Mononuclear cell (primary cell): ENCODE measurements around the gene PAQR7. TPM values are rescaled to one million over a fixed set of nuclear protein-coding genes. Genes with fewer than 3 reads are reported as not detected.

Source experiments
- H3K27me3 ChIP-seq: 2 replicates; pipeline ENCODE4 v1.6.0; 2011; ENCODE audit warnings: low read length, control low read depth; ENCODE audit not compliant: insufficient read depth
- H3K4me1 ChIP-seq: 2 replicates; pipeline ENCODE4 v1.5.1; 2011; ENCODE audit warnings: mild to moderate bottlenecking, low read length, control low read depth; ENCODE audit not compliant: insufficient read depth
- H3K4me3 ChIP-seq: 2 replicates; pipeline ENCODE4 v1.5.1; 2011; ENCODE audit warnings: mild to moderate bottlenecking, low read length, moderate library complexity
- H3K9me3 ChIP-seq: 2 replicates; pipeline ENCODE4 v1.5.1; 2011; ENCODE audit warnings: low read depth, mild to moderate bottlenecking, control low read depth, low read length
- total RNA-seq: library from RNA; depleted of rRNA; stranded (reverse); fragments of >200 nt; gene quantifications from one replicate; pipeline ENCODE4 v1.2.3, GENCODE V29; 2012

PAQR7 gene
- total RNA-seq, result 3.5 TPM

DNA sequence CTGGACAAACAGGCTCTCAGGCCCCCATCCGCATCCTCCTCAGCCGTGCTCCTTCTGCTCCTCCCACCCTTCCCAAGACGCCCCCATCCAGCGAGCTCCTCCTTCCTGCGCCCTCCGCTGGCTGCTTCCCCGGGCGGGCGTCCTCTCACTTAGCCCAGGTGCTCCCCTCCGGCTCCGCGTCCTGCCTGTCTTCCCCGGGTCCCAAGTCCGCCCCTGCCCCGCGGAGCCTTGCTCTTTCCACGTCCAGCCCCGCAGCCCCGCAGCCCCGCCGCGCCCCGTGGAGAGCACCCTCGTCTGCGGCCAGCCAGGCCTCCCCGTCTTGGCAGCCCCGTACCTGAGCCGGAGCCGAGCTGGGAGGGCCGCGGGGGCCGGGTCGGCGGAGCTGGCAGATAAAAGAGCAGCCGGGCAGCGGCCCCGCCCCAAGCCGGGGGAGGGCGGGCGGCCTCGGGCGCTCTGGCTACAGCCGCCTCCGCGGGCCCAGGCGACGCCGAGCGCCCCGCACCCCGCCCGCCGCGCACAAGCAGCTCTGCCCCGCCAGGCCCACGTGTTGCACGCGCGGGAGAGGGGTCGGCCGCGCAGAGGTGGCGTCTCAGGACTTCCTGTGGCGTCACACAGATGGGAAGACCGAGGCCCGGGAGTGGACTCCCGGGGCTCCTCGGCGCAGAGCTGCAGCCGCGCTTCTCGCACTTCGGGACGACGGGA, at the start of gene PAQR7:
Gene PAQR7 (minus strand): TSS at position 555 of the 702 bp plus-strand sequence. CDS start 11,869 bp downstream, outside the sequence.
- Histone ChIP-seq H3K27me3 (no peaks in the 10 kb centered on the region), H3K4me3 (peak within 1 kb of the TSS; percentile 44), H3K9me3 (no peaks in the 10 kb centered on the region), H3K4me1 (peaks cover 55% of the 10 kb centered on the region)

- no peaks in the 10 kb centered on the region for H3K9me3 ChIP-seq
- peaks cover 3% of the 10 kb centered on the region for H3K27me3 ChIP-seq
- peaks cover 21% of the 10 kb centered on the region for H3K4me1 ChIP-seq
- H3K4me3 ChIP-seq, result no peak overlapping the region
Observed at GRCh38 chr1:25924454-25924853, 48.9 kb upstream of the PAQR7 start.

DNA sequence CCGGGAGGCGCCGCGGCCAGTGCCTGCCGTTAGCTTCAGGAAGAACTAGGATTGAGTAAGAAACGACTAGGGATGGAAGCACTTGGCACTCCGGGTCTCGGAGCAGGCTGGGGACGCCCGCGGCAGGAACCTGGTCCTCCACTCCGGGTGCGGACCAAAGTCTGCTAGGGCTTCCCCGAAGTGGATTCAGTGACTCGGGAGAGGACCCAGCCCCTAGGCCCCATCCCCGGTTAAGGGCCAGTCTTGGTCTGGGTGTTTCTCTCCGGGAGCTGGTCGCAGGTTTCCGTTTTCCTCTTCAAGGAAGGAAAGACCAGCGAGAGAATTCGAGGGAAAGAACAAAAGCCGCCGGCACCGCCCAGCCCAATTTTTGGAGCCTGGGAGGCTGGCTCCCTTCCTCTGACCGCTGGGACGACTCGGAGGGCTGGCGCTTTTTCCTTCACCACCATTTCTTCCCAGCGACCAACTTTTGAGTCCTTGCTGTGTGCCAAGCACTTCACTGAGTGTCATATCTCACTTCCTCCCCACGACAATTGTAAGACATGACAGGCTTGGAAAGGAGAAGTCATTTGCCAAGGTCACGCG, 47.6 kb upstream of the PAQR7 start:
- peaks cover 3% of the 10 kb centered on the region for H3K27me3 ChIP-seq
- peak overlapping the region; percentile 45 for H3K4me3 ChIP-seq
- no peaks in the 10 kb centered on the region for H3K9me3 ChIP-seq
- H3K4me1 ChIP-seq, result peaks cover 28% of the 10 kb centered on the region

GRCh38 chr1:25922056-25922970, 46.8 kb upstream of the PAQR7 start:
- Histone ChIP-seq H3K27me3 (peaks cover 3% of the 10 kb centered on the region), H3K4me1 (peaks cover 33% of the 10 kb centered on the region), H3K4me3 (peak overlapping the region; percentile 45), H3K9me3 (no peaks in the 10 kb centered on the region)

- Histone ChIP-seq H3K4me1 (peaks cover 30% of the 10 kb centered on the region), H3K4me3 (no peak overlapping the region), H3K9me3 (no peaks in the 10 kb centered on the region), H3K27me3 (peaks cover 3% of the 10 kb centered on the region)
Observed at GRCh38 chr1:25918615-25919014, 43.1 kb upstream of the PAQR7 start.

DNA sequence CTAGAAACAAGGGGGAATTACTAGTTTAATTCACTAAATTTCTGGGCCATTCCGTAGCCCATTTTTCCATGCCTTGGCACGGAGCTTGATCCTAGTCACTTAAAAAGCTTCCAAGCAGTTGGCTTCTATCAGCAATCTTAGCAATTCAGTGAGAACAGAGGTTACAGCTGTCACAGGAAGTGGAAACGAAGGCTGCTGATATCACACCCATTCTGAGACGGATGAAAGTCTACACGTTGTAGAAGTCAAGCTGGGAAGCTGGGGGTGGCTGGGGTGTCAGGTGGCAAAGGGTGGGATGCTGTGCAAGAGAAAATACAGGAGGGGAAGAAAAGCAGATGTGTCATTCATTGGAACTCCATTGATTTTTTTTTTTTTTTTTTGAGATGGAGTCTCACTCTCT, 42.5 kb upstream of the PAQR7 start:
- H3K4me3 ChIP-seq, result no peak overlapping the region
- H3K4me1 ChIP-seq, result peaks cover 24% of the 10 kb centered on the region
- H3K9me3 ChIP-seq, result no peaks in the 10 kb centered on the region
- peaks cover 3% of the 10 kb centered on the region for H3K27me3 ChIP-seq

- H3K4me3 ChIP-seq, result no peak overlapping the region
- H3K4me1 ChIP-seq, result peaks cover 13% of the 10 kb centered on the region
- no peaks in the 10 kb centered on the region for H3K9me3 ChIP-seq
- no peaks in the 10 kb centered on the region for H3K27me3 ChIP-seq
Observed at GRCh38 chr1:25916460-25916859, 41.0 kb upstream of the PAQR7 start.

- Histone ChIP-seq H3K4me1 (peaks cover 13% of the 10 kb centered on the region), H3K27me3 (no peaks in the 10 kb centered on the region), H3K9me3 (no peaks in the 10 kb centered on the region), H3K4me3 (no peak overlapping the region)
Observed at GRCh38 chr1:25914074-25914995, 38.8 kb upstream of the PAQR7 start.

- no peaks in the 10 kb centered on the region for H3K9me3 ChIP-seq
- no peaks in the 10 kb centered on the region for H3K27me3 ChIP-seq
- peaks cover 7% of the 10 kb centered on the region for H3K4me1 ChIP-seq
- no peak overlapping the region for H3K4me3 ChIP-seq
Observed at GRCh38 chr1:25913206-25913605, 37.7 kb upstream of the PAQR7 start.

GRCh38 chr1:25912076-25912831, 36.7 kb upstream of the PAQR7 start:
- no peak overlapping the region for H3K4me3 ChIP-seq
- H3K27me3 ChIP-seq, result no peaks in the 10 kb centered on the region
- no peaks in the 10 kb centered on the region for H3K9me3 ChIP-seq
- no peaks in the 10 kb centered on the region for H3K4me1 ChIP-seq

DNA sequence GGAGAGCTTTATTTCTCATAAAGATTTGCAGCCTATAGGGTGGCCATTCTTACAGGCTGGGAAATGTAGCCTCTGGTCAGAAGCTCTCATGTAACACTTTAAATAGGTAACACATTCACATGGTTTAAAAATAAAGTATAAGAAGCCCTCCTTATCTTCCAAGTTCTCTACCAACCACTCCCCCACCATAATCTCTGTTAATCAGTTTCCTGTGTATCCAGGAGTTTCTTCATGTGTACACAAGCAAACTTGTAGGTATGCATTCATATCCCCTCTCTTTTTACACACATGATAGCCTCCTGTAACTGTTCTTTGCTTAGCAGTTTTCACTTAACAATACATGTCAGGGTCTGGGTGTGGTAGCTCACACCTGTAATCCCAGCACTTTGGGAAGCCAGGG, 35.7 kb upstream of the PAQR7 start:
- Histone ChIP-seq H3K9me3 (no peaks in the 10 kb centered on the region), H3K4me3 (no peak overlapping the region), H3K27me3 (no peaks in the 10 kb centered on the region), H3K4me1 (peaks cover 8% of the 10 kb centered on the region)

GRCh38 chr1:25909040-25909439, 33.5 kb upstream of the PAQR7 start:
- H3K27me3 ChIP-seq, result no peaks in the 10 kb centered on the region
- no peak overlapping the region for H3K4me3 ChIP-seq
- H3K9me3 ChIP-seq, result no peaks in the 10 kb centered on the region
- H3K4me1 ChIP-seq, result peaks cover 14% of the 10 kb centered on the region

- Histone ChIP-seq H3K27me3 (no peaks in the 10 kb centered on the region), H3K9me3 (no peaks in the 10 kb centered on the region), H3K4me3 (no peak overlapping the region), H3K4me1 (peaks cover 20% of the 10 kb centered on the region)
Observed at GRCh38 chr1:25908161-25908560, 32.7 kb upstream of the PAQR7 start.

DNA sequence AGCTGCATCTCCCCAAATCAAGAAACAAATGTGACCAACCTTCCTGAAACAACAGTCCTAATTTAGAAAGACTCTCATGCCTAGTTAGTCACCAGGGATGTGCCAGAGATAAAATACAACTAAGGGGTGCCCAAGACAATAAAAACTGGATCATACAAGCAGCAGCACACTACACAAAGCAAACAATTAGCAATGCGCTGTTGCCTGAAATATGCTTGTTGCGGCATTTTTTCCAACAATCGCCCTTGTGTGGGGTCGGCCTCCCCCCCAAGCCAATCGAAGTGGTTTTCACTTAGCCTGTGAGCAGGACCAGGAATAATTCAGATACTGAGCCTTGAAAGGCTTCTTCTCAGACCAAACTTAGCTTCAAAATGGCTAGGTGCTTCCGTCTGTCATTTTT, 32.1 kb upstream of the PAQR7 start:
- H3K4me3 ChIP-seq, result no peak overlapping the region
- H3K9me3 ChIP-seq, result no peaks in the 10 kb centered on the region
- peaks cover 20% of the 10 kb centered on the region for H3K4me1 ChIP-seq
- H3K27me3 ChIP-seq, result no peaks in the 10 kb centered on the region
